Sigmoid colon (tissue), 4 donors: ENCODE measurements around the gene CFAP58.

Experiments used
- EP300 ChIP-seq, 4 donors: sonication (generic); formaldehyde crosslinking; IDR thresholded peaks; one replicate each; pipeline ENCODE4 v1.6.1; 2017; ENCODE audit warnings: antibody characterized with exemption in 4 of 4
- POLR2A ChIP-seq, 2 donors: fragments of 450-650 bp; IDR thresholded peaks; one replicate each; pipeline ENCODE4 v1.6.1; 2016; ENCODE audit warnings: antibody characterized with exemption in 2 of 2, mild to moderate bottlenecking in 2 of 2, moderate library complexity in 2 of 2
- POLR2AphosphoS5 ChIP-seq, 4 donors: sonication (generic); formaldehyde crosslinking; IDR thresholded peaks; one replicate each; pipeline ENCODE4 v1.6.1; 2017; ENCODE audit warnings: antibody characterized with exemption in 4 of 4
- TF ChIP-seq, protein P1 (sequence below), 4 experiments: fragments of 450-650 bp in 3 of 4; fragments of 200-600 bp in 1 of 4; IDR thresholded peaks; one replicate each; pipeline ENCODE4 v1.5.1; 2016 to 2019; ENCODE audit warnings: antibody characterized with exemption in 4 of 4, mild to moderate bottlenecking in 3 of 4, moderate library complexity in 2 of 4

- TF ChIP-seq, protein P1, sequence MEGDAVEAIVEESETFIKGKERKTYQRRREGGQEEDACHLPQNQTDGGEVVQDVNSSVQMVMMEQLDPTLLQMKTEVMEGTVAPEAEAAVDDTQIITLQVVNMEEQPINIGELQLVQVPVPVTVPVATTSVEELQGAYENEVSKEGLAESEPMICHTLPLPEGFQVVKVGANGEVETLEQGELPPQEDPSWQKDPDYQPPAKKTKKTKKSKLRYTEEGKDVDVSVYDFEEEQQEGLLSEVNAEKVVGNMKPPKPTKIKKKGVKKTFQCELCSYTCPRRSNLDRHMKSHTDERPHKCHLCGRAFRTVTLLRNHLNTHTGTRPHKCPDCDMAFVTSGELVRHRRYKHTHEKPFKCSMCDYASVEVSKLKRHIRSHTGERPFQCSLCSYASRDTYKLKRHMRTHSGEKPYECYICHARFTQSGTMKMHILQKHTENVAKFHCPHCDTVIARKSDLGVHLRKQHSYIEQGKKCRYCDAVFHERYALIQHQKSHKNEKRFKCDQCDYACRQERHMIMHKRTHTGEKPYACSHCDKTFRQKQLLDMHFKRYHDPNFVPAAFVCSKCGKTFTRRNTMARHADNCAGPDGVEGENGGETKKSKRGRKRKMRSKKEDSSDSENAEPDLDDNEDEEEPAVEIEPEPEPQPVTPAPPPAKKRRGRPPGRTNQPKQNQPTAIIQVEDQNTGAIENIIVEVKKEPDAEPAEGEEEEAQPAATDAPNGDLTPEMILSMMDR (IDR thresholded peaks at IDR 0.05), result no peak
- peak in 1 of 4 donors; percentile 5 for TF ChIP-seq POLR2AphosphoS5 (IDR thresholded peaks at IDR 0.05)
- no peak for TF ChIP-seq POLR2A (IDR thresholded peaks at IDR 0.05)
- no peak for TF ChIP-seq EP300 (IDR thresholded peaks at IDR 0.05)
Observed at GRCh38 chr10:104492329-104492940, 138.8 kb downstream of the CFAP58 start.
